GM23338 (cell line): ENCODE data around the gene ZDHHC6.

Source experiments
- CTCF ChIP-seq, 2 experiments: fragments of 200-600 bp in 1 of 2; sonication (generic) in 1 of 2; conservative IDR thresholded peaks; 2 replicates each; pipeline versions ENCODE4 v1.5.1 to v1.6.1; 2016 to 2017; ENCODE audit warnings: antibody characterized with exemption in 2 of 2, low read depth in 2 of 2, mild to moderate bottlenecking in 2 of 2, moderate library complexity in 1 of 2
- EZH2 ChIP-seq: fragments of 200-600 bp; sonication (generic); IDR thresholded peaks from one replicate; pipeline ENCODE4 v1.8.0; 2017; ENCODE audit warnings: antibody characterized with exemption, mild to moderate bottlenecking, low read depth; ENCODE audit not compliant: unreplicated experiment
- REST ChIP-seq: IDR thresholded peaks from one replicate; pipeline ENCODE4 v1.6.1; 2018; ENCODE audit warnings: antibody characterized with exemption; ENCODE audit not compliant: unreplicated experiment

- TF ChIP-seq REST (no peak), CTCF (conservative IDR thresholded peaks at IDR 0.05; ENCODE audit: low read depth in 2 of 2) (no peak), EZH2 (no peak)
Observed at GRCh38 chr10:112393827-112394226, 52.9 kb downstream of the ZDHHC6 start.
